HFF-Myc (cell line): ENCODE measurements around the gene MINK1.

ENCODE experiments used
- DNase-seq: peaks from one replicate; pipeline ENCODE4 v3.0.0-alpha.2; 2011; ENCODE audit warnings: low read depth; ENCODE audit errors: extremely low read depth
- H3K4me3 ChIP-seq: replicated peaks from 2 replicates; pipeline ENCODE4 v1.5.1; 2011; ENCODE audit warnings: low read depth, mild to moderate bottlenecking, control low read depth, low read length
- TF ChIP-seq, protein P1 (sequence below): IDR thresholded peaks from 2 replicates; pipeline ENCODE4 v1.5.1; 2012; ENCODE audit warnings: mild to moderate bottlenecking, low read depth, low read length, control low read depth; ENCODE audit errors: missing control alignments

The MINK1 gene

DNA sequence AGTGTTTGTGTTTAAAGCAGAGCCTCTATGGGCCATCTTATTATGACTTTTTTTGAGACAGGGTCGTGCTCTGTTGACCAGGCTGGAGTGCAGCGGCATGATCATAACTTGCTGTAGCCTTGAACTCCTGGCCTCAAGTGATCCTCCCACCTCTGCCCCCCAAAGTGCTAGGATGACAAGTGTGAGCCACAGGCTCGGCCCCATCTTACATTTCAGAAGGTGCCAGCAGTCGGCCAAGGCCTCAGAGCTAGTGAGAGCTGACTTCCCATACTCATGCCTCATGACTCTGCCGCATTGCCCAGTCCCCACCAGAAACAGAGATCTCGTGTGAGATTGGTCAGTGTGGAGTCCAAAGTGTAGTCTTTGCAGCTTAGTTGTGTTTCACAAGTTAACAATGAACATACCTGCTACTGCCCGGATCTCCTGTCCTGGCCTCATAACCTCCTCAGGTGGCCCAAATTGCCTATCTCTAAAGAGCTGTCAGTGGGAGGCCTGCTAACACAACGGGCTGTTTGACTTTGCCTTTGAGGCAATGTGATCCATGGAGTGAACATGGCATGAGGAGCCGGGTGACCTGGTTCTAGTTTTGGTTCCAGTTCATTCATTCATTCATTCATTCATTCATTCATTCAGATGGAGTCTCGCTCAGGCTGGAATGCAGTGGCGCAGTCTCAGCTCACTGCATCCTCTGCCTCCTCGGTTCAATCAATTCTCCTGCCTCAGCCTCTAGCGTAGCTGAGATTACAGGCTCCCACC lies 13.7 kb downstream of the MINK1 start:
- TF ChIP-seq, protein P1, sequence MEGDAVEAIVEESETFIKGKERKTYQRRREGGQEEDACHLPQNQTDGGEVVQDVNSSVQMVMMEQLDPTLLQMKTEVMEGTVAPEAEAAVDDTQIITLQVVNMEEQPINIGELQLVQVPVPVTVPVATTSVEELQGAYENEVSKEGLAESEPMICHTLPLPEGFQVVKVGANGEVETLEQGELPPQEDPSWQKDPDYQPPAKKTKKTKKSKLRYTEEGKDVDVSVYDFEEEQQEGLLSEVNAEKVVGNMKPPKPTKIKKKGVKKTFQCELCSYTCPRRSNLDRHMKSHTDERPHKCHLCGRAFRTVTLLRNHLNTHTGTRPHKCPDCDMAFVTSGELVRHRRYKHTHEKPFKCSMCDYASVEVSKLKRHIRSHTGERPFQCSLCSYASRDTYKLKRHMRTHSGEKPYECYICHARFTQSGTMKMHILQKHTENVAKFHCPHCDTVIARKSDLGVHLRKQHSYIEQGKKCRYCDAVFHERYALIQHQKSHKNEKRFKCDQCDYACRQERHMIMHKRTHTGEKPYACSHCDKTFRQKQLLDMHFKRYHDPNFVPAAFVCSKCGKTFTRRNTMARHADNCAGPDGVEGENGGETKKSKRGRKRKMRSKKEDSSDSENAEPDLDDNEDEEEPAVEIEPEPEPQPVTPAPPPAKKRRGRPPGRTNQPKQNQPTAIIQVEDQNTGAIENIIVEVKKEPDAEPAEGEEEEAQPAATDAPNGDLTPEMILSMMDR = no peak
- no peak overlapping the region for H3K4me3 ChIP-seq
- DNase-seq = no peak

DNA sequence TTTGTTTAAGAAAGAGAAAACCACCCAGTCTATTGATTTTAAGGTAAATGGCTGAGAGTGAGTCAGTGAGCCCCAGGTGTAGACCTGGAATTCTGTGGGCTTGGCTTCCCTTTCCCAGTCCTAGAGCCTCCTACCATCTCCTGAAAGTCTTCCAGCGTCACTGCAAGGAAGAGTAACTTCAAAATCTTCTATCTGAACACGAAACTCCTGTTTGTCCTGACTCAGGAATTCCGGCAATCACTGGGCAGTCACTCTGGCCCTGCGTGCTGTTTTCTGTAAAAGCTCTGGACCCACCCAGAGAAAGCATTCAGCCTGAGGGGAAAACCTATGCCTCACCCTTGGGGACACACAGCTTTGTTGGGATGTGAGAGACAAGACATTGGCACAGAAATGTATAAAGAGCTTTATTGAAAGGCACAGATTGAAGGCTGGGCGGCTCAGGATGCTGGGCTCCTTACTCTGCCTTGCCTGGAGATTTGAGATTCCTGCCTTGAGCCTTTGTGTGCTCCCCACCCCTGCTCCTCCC lies 15.9 kb downstream of the MINK1 start:
- no peak for DNase-seq
- TF ChIP-seq, protein P1 = no peak
- no peak overlapping the region for H3K4me3 ChIP-seq

DNA sequence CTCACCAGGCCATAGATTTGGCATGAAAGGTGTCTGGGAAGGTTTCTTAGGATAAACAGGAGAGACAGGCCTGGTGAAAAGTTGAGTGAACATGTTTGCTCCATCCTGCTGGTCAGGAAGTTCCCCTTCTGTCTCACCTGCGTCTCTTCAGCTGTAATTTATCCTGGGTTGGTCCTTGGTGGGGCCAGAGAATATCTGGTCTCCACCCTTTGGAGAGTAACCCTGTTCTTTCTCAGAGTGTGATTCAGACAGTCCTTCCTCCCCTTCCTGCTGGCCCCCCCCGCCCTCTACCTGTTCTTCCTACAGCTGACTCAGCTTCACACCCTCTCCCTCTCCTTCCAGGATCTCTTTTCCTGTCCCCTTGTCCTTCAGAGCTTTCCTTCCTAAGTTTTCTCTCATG lies 17.1 kb downstream of the MINK1 start:
- TF ChIP-seq, protein P1 = no peak
- no peak overlapping the region for H3K4me3 ChIP-seq
- no peak for DNase-seq

DNA sequence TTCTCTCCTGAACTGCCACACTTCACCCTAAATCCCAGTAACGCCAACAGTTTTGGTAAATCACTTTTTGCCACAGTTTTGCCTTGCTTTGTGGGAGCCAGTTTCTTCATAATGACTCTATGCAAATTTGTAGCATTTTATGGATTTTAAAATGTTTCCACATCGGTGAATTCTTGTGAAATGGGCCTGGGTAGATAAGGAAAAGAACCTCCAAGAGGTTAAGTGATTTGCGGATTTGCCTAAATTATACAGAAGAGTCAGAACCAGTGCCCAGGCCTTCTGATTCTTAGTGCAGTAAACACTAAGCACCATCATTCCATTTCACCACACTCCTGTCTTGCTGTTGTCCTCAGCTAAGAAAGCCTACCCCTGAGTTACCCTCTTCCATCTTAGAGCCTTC lies 17.9 kb downstream of the MINK1 start:
- TF ChIP-seq, protein P1 = no peak
- H3K4me3 ChIP-seq = no peak overlapping the region
- no peak for DNase-seq

DNA sequence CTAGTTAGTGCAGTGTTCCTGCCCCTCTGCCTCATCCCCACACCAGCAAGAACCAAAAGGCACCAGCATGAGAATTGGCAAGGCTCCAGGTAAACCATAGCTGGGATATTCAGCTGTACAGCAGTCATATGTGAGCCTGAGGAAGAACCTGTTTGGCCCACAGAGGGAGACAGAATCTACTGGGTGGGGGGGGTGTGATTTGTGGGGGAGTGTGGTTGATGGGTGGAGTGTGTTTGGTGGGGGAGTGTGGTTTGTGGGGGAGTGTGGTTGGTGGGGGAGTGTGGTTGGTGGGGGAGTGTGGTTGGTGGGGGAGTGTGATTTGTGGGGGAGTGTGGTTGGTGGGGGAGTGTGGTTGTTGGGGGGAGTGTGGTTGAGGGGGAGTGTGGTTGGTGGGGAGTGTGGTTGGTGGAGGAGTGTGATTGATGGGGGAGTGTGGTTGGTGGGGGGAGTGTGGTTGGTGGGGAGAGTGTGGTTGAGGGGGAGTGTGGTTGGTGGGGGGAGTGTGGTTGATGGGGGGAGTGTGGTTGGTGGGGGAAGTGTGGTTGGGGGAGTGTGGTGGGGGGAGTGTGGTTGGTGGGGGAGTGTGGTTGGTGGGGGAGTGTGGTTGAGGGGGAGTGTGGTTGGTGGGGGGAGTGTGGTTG lies 19.5 kb downstream of the MINK1 start:
- TF ChIP-seq, protein P1 = no peak
- H3K4me3 ChIP-seq = no peak overlapping the region
- peak; percentile 29 for DNase-seq

DNA sequence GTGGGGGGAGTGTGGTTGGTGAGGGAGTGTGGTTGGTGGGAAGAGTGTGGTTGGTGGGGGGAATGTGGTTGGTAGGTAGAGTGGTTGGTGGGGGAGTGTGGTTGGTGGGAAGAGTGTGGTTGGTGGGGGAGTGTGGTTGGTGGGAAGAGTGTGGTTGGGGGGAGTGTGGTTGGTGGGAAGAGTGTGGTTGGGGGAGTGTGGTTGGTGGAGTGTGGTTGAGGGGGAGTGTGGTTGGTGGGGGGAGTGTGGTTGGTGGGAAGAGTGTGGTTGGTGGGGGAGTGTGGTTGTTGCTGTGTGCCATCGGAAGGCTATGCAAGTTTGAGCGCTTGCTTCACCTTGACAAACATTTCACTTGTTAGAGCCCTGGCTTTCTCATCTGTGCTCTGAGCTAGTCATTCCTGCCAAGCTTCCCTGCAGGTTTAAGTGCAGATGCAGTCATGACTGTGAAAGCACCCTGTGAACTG lies 20.1 kb downstream of the MINK1 start:
- DNase-seq = no peak
- no peak overlapping the region for H3K4me3 ChIP-seq
- TF ChIP-seq, protein P1 = no peak
